ENCODE data around the gene CIAO3.

CIAO3 gene

GRCh38 chr16:734208-734980 lies 6.4 kb downstream of the CIAO3 start:
- DNase-seq = no peak

GRCh38 chr16:733382-734207 lies 7.2 kb downstream of the CIAO3 start:
- no peak for DNase-seq

- DNase-seq = no peak
Measured at GRCh38 chr16:732936-733335, 7.9 kb downstream of the CIAO3 start.

GRCh38 chr16:732332-732731 lies 8.5 kb downstream of the CIAO3 start:
- DNase-seq = no peak

GRCh38 chr16:730666-731509 lies 9.9 kb downstream of the CIAO3 start:
- DNase-seq = no peak

- DNase-seq = no peak
Measured at GRCh38 chr16:729768-730665, 10.8 kb downstream of the CIAO3 start.

- no peak for DNase-seq
Measured at GRCh38 chr16:728890-729744, 11.7 kb downstream of the CIAO3 start.

- DNase-seq = peak; percentile 74
Measured at GRCh38 chr16:728131-728889, 12.5 kb downstream of the CIAO3 start.

GRCh38 chr16:727291-727977 lies 13.4 kb downstream of the CIAO3 start:
- DNase-seq = no peak

GRCh38 chr16:726438-727290 lies 14.1 kb downstream of the CIAO3 start, which contains the start of the genes CCDC78 and HAGHL:
TSS of gene CCDC78 (minus strand) at chr16:726443. CDS start at chr16:726367, 76 bp downstream.
TSS of gene HAGHL (plus strand) at chr16:727106. CDS start at chr16:727510, 404 bp downstream.
- peak; percentile 69 for DNase-seq

GRCh38 chr16:726188-726437 lies 14.7 kb downstream of the CIAO3 start:
- no peak for DNase-seq

- no peak for DNase-seq
Measured at GRCh38 chr16:725463-726187, 15.2 kb downstream of the CIAO3 start.

GRCh38 chr16:725041-725376 lies 15.8 kb downstream of the CIAO3 start:
- no peak for DNase-seq

- no peak for DNase-seq
Measured at GRCh38 chr16:724188-725040, 16.4 kb downstream of the CIAO3 start.

GRCh38 chr16:723695-724094 lies 17.1 kb downstream of the CIAO3 start:
- DNase-seq = no peak

GRCh38 chr16:722835-723633 lies 17.8 kb downstream of the CIAO3 start:
- no peak for DNase-seq
